NCI-H748 (cell line): Measurements from ENCODE around the gene GLRA2.
A peak's percentile ranks its signal among the peaks of the same experiment; 100 is the strongest.

Source experiments
- DNase-seq: peaks from one replicate; lab custom pipeline; 2025; ENCODE audit not compliant: unreplicated experiment; lab: John Stamatoyannopoulos, UW

The GLRA2 gene

GRCh38 chrX:14529290-14529989 is at the start of gene GLRA2:
GLRA2 (plus strand) TSS chrX:14529536; CDS start chrX:14530058, 522 bp downstream.
- peak; percentile 15 for DNase-seq

- no peak for DNase-seq
Observed at GRCh38 chrX:14489437-14489836, 39.9 kb upstream of the GLRA2 start.

GRCh38 chrX:14491689-14492088 is 37.6 kb upstream of the GLRA2 start:
- DNase-seq: no peak

DNA sequence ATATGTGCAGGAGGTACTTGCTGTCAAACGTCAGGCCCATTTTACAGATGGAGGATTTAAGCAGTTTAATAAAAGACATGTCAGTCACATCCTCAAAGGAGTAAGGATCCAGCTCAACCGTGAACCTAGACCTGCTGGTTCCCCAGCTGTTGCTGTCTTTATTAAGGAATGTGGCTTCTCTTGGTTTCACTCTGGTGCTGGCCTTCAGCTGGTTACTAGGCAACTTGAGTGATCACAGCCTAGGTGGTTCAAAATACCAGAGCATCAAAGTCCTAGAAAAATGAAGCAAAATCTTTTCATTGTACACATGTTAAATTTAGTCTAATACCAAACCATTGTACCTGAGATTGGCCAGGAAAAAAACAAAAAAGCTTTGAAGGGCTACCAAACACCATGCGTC is 32.7 kb upstream of the GLRA2 start:
- peak; percentile 25 for DNase-seq

DNA sequence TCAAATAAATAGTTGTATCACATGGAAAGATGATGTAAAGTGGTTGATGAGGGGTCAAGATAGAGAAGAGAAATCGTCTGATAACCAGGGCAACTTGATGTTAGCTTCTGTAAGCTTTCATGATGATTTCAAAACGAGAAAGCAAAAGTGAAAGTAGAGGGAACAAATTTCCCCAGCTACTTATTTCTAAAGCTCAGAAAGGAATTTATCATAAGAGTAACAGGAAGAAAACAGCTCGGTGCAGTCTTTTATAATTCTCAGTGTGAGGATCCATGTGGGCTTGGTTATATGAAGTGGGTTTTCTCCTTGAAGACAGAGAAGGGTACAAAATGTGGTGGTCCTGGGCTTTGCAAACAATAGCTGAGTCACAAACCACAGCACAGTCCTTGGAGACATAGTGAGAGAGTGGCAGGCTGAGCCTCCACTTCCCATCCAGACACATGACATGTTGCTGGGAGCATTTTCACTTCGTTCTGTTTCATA is 32.1 kb upstream of the GLRA2 start:
- peak; percentile 5 for DNase-seq

DNA sequence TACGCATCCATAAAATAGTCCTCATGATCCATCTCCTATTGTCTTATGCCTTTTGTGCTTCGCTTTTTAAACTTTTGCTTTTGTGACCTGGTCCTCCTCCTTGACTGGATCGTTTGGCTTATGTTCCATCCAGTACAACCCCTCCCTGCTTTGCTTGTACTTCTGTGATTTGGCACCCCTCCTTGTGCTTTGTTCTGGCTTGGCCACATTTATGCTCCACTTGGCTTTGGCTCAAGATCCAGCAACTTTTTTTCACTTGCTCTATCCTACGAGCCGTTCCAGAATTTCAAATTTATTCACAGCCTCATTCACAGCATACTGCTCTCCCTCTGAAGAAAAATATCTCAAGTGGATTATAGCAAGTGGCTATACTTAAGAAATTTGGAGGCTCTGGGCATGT is 28.0 kb upstream of the GLRA2 start:
- DNase-seq: no peak

GRCh38 chrX:14504960-14505538 is 24.3 kb upstream of the GLRA2 start:
- DNase-seq: no peak

DNA sequence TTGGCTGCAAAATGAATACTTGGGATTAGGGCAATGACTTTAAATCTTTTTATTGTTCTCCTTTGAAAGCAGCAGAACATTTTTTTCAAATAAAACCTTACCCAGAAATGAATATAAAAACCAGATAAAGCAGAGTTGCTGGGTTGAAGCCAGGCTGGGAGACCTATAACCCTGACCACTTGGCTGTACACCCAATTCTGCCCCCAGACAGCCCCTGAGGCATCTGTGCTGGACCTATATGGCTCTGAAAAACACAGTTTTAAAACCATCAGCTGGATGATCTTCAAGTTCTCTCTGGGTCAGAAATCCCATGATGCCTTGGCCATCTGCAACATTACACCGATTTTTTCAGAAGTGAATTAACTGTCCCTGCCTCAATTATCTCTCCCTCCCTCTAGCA is 23.7 kb upstream of the GLRA2 start:
- DNase-seq: no peak

DNA sequence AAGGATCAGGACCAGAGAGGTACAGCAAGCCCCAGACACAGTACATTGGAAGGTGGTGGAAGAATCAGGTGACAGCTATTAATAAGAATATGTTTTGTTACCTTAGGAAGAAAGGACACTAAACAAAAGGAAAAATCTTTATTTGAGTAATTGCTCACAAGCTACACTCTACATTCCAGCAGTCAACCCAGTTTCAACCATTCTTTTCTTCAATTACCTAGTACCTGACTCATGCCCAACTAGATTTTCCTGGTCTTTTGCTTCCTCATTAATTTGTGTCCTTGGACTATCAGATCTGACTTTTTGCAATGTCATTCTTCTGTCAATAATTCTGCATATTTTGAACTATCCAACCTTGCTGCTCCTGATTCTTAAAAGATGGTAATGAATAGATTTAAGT is 22.5 kb upstream of the GLRA2 start:
- no peak for DNase-seq

- no peak for DNase-seq
Observed at GRCh38 chrX:14508025-14508690, 21.2 kb upstream of the GLRA2 start.

DNA sequence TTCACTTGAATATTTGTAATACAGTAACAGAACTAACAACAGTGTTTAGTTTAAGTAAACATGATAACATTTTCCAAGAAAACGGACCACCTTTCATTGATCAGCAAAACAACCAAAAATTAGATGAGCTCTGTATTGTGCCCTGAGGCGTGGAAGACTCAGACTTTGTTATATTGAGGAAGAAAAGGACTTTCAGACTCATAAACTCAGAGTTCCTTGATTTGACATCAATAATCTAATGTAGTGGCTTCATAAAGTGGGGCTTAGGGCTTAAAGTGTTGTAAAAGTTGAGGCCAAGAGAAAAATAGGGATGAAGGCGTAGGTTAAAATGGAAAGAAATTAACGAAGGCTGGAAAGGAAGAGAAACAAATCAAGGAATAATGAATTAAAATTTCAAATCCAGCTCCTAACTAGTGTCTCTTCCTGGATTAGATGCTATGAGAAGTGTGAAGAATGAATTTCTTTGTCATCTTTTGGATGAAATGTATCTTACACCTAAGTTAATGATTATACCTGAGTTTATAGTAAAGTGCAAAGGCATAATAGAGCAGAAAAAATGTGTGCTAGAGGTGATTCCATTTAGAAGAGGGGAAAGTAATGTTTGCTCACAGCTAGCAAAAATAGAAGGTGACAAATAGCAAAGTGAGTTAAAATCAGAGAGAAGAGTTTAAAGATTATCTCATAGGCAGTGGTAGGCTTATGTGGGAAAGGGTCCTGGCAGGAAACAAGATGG is 19.8 kb upstream of the GLRA2 start:
- no peak for DNase-seq

DNA sequence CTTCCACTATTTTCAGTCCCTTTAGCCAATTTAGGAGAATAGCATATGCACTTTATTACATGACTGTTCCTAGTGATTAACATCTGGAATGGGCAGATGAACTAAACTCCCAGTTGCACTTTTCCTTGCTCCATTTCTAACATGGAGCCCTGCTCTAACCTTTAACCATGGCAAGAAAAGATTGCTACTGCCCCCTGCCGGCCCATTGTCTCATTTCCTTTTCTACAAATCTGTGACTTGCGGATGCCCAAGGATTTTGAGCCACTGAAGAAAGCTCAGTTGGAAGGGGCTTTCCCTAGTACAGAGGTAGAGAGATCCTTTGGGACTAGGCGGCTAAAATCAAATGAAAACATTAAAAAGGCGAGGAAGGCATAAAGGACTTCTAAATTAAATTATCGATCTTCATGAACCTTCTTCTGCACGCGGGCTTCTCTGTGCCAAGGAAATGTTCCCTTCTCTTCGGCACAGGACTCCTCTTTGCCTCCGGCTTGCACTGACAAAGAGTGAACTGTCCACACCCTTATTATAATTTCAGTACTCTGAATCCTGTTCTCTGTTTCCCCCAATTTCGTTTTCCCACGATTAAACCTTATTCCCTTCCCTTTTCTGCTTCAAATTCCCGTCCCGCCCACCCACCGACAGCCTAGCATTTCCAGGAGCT is 577 bp upstream of the GLRA2 start:
- peak; percentile 66 for DNase-seq

- no peak for DNase-seq
Observed at GRCh38 chrX:14533867-14534266, 4.5 kb downstream of the GLRA2 start.

- DNase-seq: peak; percentile 50
Observed at GRCh38 chrX:14546190-14546589, 16.9 kb downstream of the GLRA2 start.

DNA sequence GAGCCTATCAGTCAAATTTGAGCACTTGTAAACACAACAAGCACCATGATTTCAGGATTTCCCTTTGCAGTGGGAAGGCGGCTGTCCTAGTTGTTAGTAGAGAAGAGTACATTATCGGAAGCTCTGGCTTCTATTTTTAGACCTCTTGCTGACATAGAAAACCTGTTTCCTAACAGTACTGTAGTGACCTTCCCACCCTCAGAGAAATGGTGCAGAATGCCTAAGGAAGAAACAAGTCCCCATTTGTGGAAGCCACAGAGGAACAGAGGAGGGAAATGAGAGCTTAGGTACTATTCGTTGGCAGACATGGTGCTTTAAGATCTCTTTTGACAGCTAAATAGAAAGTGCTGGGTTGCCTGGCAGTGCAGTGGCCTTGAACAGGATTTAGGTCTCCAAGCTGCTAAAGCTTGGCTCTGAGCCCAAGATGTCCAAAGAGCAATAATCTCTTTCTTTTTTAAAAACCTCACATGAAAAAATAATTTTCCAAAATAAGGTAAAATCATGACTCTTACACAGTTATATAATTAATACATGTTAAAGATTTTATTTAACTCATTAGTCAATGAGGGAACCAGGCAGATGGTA is 24.9 kb downstream of the GLRA2 start:
- DNase-seq: no peak

- DNase-seq: no peak
Observed at GRCh38 chrX:14564058-14564457, 34.7 kb downstream of the GLRA2 start.

DNA sequence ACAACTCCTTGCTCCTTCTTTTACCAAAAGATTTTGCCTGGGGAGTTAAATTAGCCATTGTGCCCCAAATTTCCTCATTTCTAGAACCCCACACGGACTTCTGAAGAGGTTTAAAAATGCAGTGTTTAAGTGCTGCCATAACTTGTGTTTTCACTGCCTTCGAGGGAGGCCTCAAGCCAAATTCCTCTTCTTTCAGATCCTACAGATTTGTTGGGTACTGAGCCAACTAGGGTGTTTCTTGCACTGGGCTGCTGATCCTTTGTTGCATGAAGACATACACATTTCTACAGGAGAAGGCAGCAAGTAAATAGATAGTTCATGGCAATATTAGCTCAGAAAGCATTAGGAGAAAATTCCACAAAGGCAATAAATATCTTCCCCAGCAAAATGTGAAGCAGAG is 43.8 kb downstream of the GLRA2 start:
- DNase-seq: no peak

DNA sequence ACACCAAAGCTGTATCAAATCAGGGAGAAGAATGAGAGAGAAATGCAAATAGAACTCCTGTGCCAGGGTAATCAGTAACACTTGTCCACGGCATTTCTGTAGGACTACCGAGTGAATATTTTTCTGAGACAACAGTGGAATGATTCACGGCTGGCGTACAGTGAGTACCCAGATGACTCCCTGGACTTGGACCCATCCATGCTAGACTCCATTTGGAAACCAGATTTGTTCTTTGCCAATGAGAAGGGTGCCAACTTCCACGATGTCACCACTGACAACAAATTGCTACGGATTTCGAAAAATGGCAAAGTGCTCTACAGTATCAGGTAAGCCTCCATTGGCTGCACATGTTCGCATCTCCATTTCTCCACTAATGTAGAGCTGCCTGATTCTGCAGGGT is 51.7 kb downstream of the GLRA2 start:
- DNase-seq: no peak

DNA sequence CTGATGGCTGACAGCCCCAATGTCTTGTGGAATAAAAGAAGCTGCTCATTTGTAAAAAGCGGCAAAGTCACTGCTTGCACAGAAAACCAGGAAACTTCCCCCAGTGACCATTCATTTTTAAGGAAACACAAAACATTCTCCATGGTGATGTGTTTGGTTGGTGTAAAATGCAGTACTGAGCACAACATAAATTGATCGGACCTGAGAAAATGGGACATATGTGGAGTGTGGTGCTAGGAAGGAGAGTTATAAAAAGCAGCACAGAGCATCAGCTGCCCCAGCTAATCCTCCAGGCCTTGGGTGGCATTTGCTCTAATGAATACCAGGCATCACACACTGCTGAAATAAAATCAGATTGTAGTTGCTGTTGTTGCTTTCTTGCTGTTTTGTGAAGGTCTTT is 55.2 kb downstream of the GLRA2 start:
- no peak for DNase-seq

- DNase-seq: no peak
Observed at GRCh38 chrX:14590216-14590615, 60.9 kb downstream of the GLRA2 start.
